GM12878 (cell line): ENCODE measurements around the gene FXYD3. TPM values are rescaled to one million over a fixed set of nuclear protein-coding genes. Genes with fewer than 3 reads are reported as not detected.

Experiments used
- ATAC-seq: fragments of 200-7000 bp; cut with Tn5 transposase; 3 replicates; pipeline ENCODE4 v1.9.1; 2020; ENCODE audit warnings: mild to moderate bottlenecking, moderate library complexity
- BruUV-seq: library from RNA; stranded (reverse); fragments of 400-500 nt; replicated peaks from 2 replicates; lab custom pipeline; 2021; lab: Mats Ljungman, UMichigan
- CTCF ChIA-PET: fragments of 300-600 bp; sonication (Branson Sonifier 250); formaldehyde crosslinking; extraction: SDS; loops from one replicate; lab custom pipeline; 2021; ENCODE audit warnings: inconsistent platforms; lab: Yijun Ruan, JAX
- POLR2A ChIA-PET: fragments of 350-600 bp; formaldehyde crosslinking; extraction: SDS; loops from one replicate; lab custom pipeline; 2021; ENCODE audit warnings: inconsistent platforms; lab: Charles Lee
- RAD21 ChIA-PET: fragments of 300-600 bp; sonication (Branson Sonifier 250); formaldehyde crosslinking; loops from one replicate; lab custom pipeline; 2023; ENCODE audit warnings: antibody characterized with exemption; ENCODE audit not compliant: unreplicated experiment; lab: Charles Lee
- SMC1A ChIA-PET: fragments of 300-600 bp; sonication (Branson Sonifier 250); formaldehyde crosslinking; loops from one replicate; lab custom pipeline; 2023; ENCODE audit not compliant: unreplicated experiment, uncharacterized antibody; lab: Charles Lee
- DNase-seq: peaks from one replicate; pipeline ENCODE4 v3.0.0-alpha.2; 2011; ENCODE audit warnings: low read depth, low spot score
- FAIRE-seq: peaks from 3 replicates; lab custom pipeline; 2011; peaks lifted over from hg19 to GRCh38; lab: Jason Lieb, UNC
- H2AFZ ChIP-seq: 2 replicates; pipeline ENCODE4 v1.6.0; 2011; ENCODE audit warnings: low read depth, low read length, control low read depth; ENCODE audit not compliant: control insufficient read depth
- H3K27ac ChIP-seq: 2 replicates; pipeline ENCODE4 v1.5.1; 2011; ENCODE audit warnings: control low read depth; ENCODE audit not compliant: control insufficient read depth, insufficient read depth
- H3K27me3 ChIP-seq, 2 experiments: replicated peaks in 1 of 2; 2 replicates each; pipeline versions ENCODE4 v1.6.0 to v1.6.1; 2011; ENCODE audit warnings: low read length in 1 of 2; ENCODE audit not compliant: control insufficient read depth in 2 of 2, insufficient read depth in 2 of 2
- H3K36me3 ChIP-seq, 2 experiments: 2 replicates each; pipeline ENCODE4 v1.5.1; 2011; ENCODE audit warnings: low read length in 1 of 2; ENCODE audit not compliant: control insufficient read depth in 2 of 2, insufficient read depth in 2 of 2
- H3K4me1 ChIP-seq: 2 replicates; pipeline ENCODE4 v1.6.1; 2011; ENCODE audit warnings: mild to moderate bottlenecking, low read length, moderate library complexity, mixed read lengths; ENCODE audit not compliant: control insufficient read depth, insufficient read depth
- H3K4me2 ChIP-seq: 2 replicates; pipeline ENCODE4 v1.6.0; 2011; ENCODE audit warnings: control low read depth; ENCODE audit not compliant: control insufficient read depth, insufficient read depth
- H3K4me3 ChIP-seq: fragments of 200-600 bp; sonication (generic); 2 replicates; pipeline ENCODE4 v1.5.1; 2016
- H3K79me2 ChIP-seq: 2 replicates; pipeline ENCODE4 v1.6.0; 2011; ENCODE audit warnings: low read length; ENCODE audit not compliant: control insufficient read depth, insufficient read depth
- H3K9ac ChIP-seq: 2 replicates; pipeline ENCODE4 v1.8.0; 2011; ENCODE audit warnings: low read length, control low read depth, mixed read lengths; ENCODE audit not compliant: control insufficient read depth, insufficient read depth
- H3K9me3 ChIP-seq: replicated peaks from 3 replicates; pipeline ENCODE4 v1.5.1; 2011; ENCODE audit warnings: mild to moderate bottlenecking, low read length; ENCODE audit not compliant: control insufficient read depth, insufficient read depth
- H4K20me1 ChIP-seq: 2 replicates; pipeline ENCODE4 v1.6.0; 2011; ENCODE audit not compliant: control insufficient read depth, insufficient read depth
- ATF7 ChIP-seq: fragments of 450-650 bp; IDR thresholded peaks from 2 replicates; pipeline ENCODE4 v1.6.1; 2016; ENCODE audit warnings: low read depth, mild to moderate bottlenecking
- BCL11A ChIP-seq: IDR thresholded peaks from 2 replicates; pipeline ENCODE4 v1.6.1; 2011; ENCODE audit warnings: low read depth, low read length
- BMI1 ChIP-seq: fragments of 450-650 bp; IDR thresholded peaks from 2 replicates; pipeline ENCODE4 v1.6.1; 2016; ENCODE audit warnings: mild to moderate bottlenecking, moderate library complexity, borderline replicate concordance
- E4F1 ChIP-seq: fragments of 450-650 bp; IDR thresholded peaks from 2 replicates; pipeline ENCODE4 v1.6.1; 2018; ENCODE audit warnings: borderline replicate concordance, mild to moderate bottlenecking; ENCODE audit not compliant: partially characterized antibody
- FOXK2 ChIP-seq: fragments of 450-650 bp; IDR thresholded peaks from 2 replicates; pipeline ENCODE4 v1.6.1; 2017; ENCODE audit warnings: mild to moderate bottlenecking, moderate library complexity
- HDAC2 ChIP-seq: fragments of 200-600 bp; sonication (generic); IDR thresholded peaks from 2 replicates; pipeline ENCODE4 v1.6.1; 2017
- MYC ChIP-seq: IDR thresholded peaks from 2 replicates; pipeline ENCODE4 v1.6.1; 2011; ENCODE audit warnings: mild to moderate bottlenecking, low read length, moderate library complexity, inconsistent platforms; ENCODE audit not compliant: insufficient read depth, insufficient replicate concordance, insufficient read length, severe bottlenecking
- NR2C2 ChIP-seq: IDR thresholded peaks from 2 replicates; pipeline ENCODE4 v1.6.1; 2011; ENCODE audit warnings: borderline replicate concordance, low read depth; ENCODE audit not compliant: control insufficient read depth, insufficient read length
- RAD21 ChIP-seq: IDR thresholded peaks from 2 replicates; pipeline ENCODE4 v1.6.1; 2011; ENCODE audit warnings: mild to moderate bottlenecking, low read depth, low read length, moderate library complexity; ENCODE audit not compliant: insufficient read depth
- RCOR1 ChIP-seq: conservative IDR thresholded peaks from 2 replicates; pipeline ENCODE4 v1.6.1; 2012; ENCODE audit warnings: low read depth, low read length, improper control_type of control experiment
- SMARCA5 ChIP-seq: fragments of 450-650 bp; IDR thresholded peaks from 2 replicates; pipeline ENCODE4 v1.6.1; 2017; ENCODE audit warnings: mild to moderate bottlenecking
- SP1 ChIP-seq: IDR thresholded peaks from one replicate; pipeline ENCODE4 v1.6.1; 2011; ENCODE audit warnings: low read depth, low read length
- ZBED1 ChIP-seq: IDR thresholded peaks from 2 replicates; pipeline ENCODE4 v1.6.1; 2016; ENCODE audit warnings: borderline replicate concordance
- ZNF592 ChIP-seq: fragments of 450-650 bp; IDR thresholded peaks from 2 replicates; pipeline ENCODE4 v1.6.1; 2017; ENCODE audit warnings: mild to moderate bottlenecking, moderate library complexity
- ZNF622 ChIP-seq: fragments of 450-650 bp; IDR thresholded peaks from 2 replicates; pipeline ENCODE4 v1.6.1; 2017; ENCODE audit warnings: mild to moderate bottlenecking, inconsistent platforms
- WGBS: methylation state at CpG from one replicate; pipeline ENCODE4 v1.1.6; 2016; ENCODE audit warnings: low lambda C conversion rate; ENCODE audit not compliant: insufficient replicate concordance, insufficient coverage; ENCODE audit errors: missing lambda C conversion rate; 5-methylcytosine and 5-hydroxymethylcytosine counted together
- in situ Hi-C: fragments of 300-500 bp; cut with MboI; formaldehyde crosslinking; loops from 9 replicates; pipeline ENCODE4 v1.14.3; 2018; ENCODE audit warnings: mixed read lengths
- intact Hi-C: fragments of 100-400 bp; cut with micrococcal nuclease; formaldehyde crosslinking; loops from one replicate; pipeline ENCODE4 v1.14.2; 2022; ENCODE audit not compliant: unreplicated experiment
- polyA plus RNA-seq, 11 experiments: library from polyadenylated mRNA; depleted of rRNA in 4 of 11; unstranded in 6 of 11; stranded (reverse) in 5 of 11; fragments of >200 nt; fragmentation: Nextera tagmentation in 4 of 11; fragmentation: Illumina TruSeq in 1 of 11; extraction: Ambion mirVana in 4 of 11; extraction: Trizol in 1 of 11; gene quantifications; 1 replicate in 1 of 11; 2 replicates in 10 of 11; pipeline versions ENCODE4 v1.2.1 to v1.2.3, GENCODE V29; 2011 to 2016; ENCODE audit warnings: inconsistent platforms in 2 of 11, missing spikeins in 2 of 11, low read depth in 1 of 11
- total RNA-seq, 4 experiments: library from RNA; depleted of rRNA in 3 of 4; stranded (reverse); fragments of >200 nt in 3 of 4; fragmentation: Illumina TruSeq in 1 of 4; extraction: Trizol in 1 of 4; gene quantifications; 2 replicates each; pipeline versions ENCODE4 v1.2.1 to v1.2.3, GENCODE V29; 2013 to 2021
- TF ChIP-seq, protein P1 (sequence below): fragments of 450-650 bp; conservative IDR thresholded peaks from 2 replicates; pipeline ENCODE4 v1.6.1; 2017; ENCODE audit warnings: mild to moderate bottlenecking, moderate library complexity

Gene FXYD3
- total and polyA plus RNA-seq, 10 of the 15 experiments (the other 5 are each of a cell fraction or from before 2014, with no cell fraction given) = 0.09 to 0.44 TPM; not detected in 8

- ChIA-PET SMC1A (no interaction called here), CTCF (interaction anchor here (0.9 kb wide), 1 partner anchor 13 kb away, joined by 3 read pairs; no protein-coding TSS in a partner anchor), POLR2A (no interaction called here), RAD21 (interaction anchor here (2.6 kb wide), 1 partner anchor 13 kb away, joined by 6 read pairs; no protein-coding TSS in a partner anchor)
- Histone ChIP-seq H3K79me2 (no peaks in the 10 kb centered on the region), H2AFZ (no peak overlapping the region), H3K27ac (no peak overlapping the region), H3K4me2 (no peak overlapping the region), H3K9ac (no peak overlapping the region), H3K36me3 (no peaks in the 10 kb centered on the region), H3K27me3 (peaks cover 0 to 1% of the 10 kb centered on the region in 2 experiments; a peak in 1 of 4 replicates), H4K20me1 (no peaks in the 10 kb centered on the region), H3K9me3 (no peaks in the 10 kb centered on the region)
- no TSS peak for BruUV-seq
- 36% methylated on average over 13 of the region's 14 CpGs for WGBS
- intact Hi-C loops = no loop called here
- FAIRE-seq = no peak
- DNase-seq = no peak
- in situ Hi-C loops = no loop called here
- TF ChIP-seq MYC = no peak
- no peak for TF ChIP-seq ATF7
- TF ChIP-seq RCOR1 = no peak
- TF ChIP-seq E4F1 = no peak
- no peak for TF ChIP-seq HDAC2
- no peak for TF ChIP-seq ZNF592
- no peak for TF ChIP-seq BMI1
- no peak for TF ChIP-seq BCL11A
- TF ChIP-seq, protein P1, sequence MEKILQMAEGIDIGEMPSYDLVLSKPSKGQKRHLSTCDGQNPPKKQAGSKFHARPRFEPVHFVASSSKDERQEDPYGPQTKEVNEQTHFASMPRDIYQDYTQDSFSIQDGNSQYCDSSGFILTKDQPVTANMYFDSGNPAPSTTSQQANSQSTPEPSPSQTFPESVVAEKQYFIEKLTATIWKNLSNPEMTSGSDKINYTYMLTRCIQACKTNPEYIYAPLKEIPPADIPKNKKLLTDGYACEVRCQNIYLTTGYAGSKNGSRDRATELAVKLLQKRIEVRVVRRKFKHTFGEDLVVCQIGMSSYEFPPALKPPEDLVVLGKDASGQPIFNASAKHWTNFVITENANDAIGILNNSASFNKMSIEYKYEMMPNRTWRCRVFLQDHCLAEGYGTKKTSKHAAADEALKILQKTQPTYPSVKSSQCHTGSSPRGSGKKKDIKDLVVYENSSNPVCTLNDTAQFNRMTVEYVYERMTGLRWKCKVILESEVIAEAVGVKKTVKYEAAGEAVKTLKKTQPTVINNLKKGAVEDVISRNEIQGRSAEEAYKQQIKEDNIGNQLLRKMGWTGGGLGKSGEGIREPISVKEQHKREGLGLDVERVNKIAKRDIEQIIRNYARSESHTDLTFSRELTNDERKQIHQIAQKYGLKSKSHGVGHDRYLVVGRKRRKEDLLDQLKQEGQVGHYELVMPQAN = no peak
- TF ChIP-seq ZBED1 = no peak
- no peak for TF ChIP-seq SP1
- TF ChIP-seq ZNF622 = no peak
- TF ChIP-seq RAD21 = no peak
- TF ChIP-seq SMARCA5 = no peak
- TF ChIP-seq FOXK2 = no peak
- no peak for TF ChIP-seq NR2C2
- TF ChIP-seq, all 136 proteins: peak for 0
- H3K4me1 ChIP-seq = peaks cover 3% of the 10 kb centered on the region; the same call in 1 of the 2 replicates
- no peak overlapping the region for H3K4me3 ChIP-seq
- ATAC-seq = no peak
Observed at GRCh38 chr19:35079826-35080225, 35.8 kb upstream of the FXYD3 start.
